Measurements from ENCODE around the gene SLC15A5.

The SLC15A5 gene, protein sequence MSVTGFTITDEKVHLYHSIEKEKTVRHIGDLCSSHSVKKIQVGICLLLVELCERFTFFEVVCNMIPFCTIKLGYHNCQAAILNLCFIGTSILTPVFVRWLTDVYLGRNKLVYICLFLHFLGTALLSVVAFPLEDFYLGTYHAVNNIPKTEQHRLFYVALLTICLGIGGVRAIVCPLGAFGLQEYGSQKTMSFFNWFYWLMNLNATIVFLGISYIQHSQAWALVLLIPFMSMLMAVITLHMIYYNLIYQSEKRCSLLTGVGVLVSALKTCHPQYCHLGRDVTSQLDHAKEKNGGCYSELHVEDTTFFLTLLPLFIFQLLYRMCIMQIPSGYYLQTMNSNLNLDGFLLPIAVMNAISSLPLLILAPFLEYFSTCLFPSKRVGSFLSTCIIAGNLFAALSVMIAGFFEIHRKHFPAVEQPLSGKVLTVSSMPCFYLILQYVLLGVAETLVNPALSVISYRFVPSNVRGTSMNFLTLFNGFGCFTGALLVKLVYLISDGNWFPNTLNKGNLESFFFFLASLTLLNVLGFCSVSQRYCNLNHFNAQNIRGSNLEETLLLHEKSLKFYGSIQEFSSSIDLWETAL

DNA sequence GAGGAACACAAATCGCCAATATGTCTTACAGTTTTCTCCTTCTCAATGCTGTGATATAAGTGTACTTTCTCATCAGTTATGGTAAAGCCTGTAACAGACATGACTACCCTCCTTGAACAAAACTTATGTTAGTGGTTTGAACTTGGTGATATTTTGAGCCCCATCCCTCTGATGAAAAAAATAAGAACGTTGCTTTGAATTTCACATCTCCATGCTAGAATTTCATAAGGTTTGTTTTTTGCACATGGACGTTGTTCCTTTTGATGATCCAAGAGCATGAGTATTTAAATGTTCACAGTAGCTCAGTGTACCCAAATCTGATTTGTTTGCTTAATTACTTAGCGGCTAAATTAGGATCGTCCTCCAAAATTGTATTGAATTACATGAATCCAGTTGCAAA, at the start of gene SLC15A5:
SLC15A5 (minus strand) TSS at position 101 of the 400 bp plus-strand sequence; CDS start at position 101, 0 bp downstream.
- no peak within 1 kb of the TSS for H3K4me3 Mint-ChIP-seq
- no peaks in the 10 kb centered on the region for H3K27me3 Mint-ChIP-seq (ENCODE audit: low read depth)
- H3K27ac Mint-ChIP-seq: no peak within 1 kb of the TSS
- H3K9me3 Mint-ChIP-seq: peaks cover 4% of the 10 kb centered on the region
- no peaks in the 10 kb centered on the region for H3K36me3 Mint-ChIP-seq (ENCODE audit: low read depth)
- no peaks in the 10 kb centered on the region for H3K4me1 Mint-ChIP-seq (ENCODE audit: low read depth)

DNA sequence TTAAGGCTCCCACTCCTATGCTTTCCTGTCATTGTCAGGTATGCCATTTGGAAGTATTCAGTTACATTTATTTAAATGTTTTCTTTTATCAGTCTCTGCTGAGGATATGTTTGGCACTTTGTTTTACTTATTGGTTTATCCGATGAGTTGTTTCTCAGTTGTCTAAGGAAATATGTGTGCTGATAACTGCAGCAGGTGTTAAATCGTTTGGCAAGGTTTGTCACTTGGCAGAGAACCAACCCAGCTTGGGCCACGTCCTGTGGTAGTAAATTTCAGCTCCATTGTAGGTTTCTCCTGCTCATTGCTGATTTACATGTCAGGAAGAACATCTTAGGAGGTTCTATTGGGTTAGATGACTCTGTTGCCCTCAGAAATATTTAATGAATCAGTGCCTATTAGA, 47.9 kb upstream of the SLC15A5 start:
- Mint-ChIP-seq H3K4me1 (ENCODE audit: low read depth) (no peaks in the 10 kb centered on the region), H3K4me3 (no peak overlapping the region), H3K9me3 (peaks cover 12% of the 10 kb centered on the region), H3K36me3 (ENCODE audit: low read depth) (no peaks in the 10 kb centered on the region), H3K27me3 (ENCODE audit: low read depth) (no peaks in the 10 kb centered on the region), H3K27ac (no peak overlapping the region)

DNA sequence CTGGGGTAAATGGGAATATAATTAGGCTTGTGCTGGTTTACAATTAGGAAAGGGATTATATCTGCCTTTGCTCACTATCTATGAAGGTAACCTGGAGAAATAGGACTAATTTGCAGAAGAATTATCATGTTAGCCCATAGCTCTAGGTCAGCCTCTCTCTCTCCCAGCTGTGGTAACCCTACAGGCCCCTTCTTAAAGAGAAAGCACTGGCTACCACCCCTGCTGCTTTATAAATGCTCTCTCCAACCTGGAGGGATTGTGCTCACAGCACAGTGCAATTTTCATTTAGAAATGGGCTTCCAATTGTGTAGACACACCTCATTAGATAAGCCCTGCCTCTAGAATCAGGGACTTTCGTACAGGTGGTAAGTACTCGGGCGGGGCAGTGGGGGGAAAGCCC, 47.3 kb upstream of the SLC15A5 start:
- H3K36me3 Mint-ChIP-seq (ENCODE audit: low read depth): no peaks in the 10 kb centered on the region
- peaks cover 12% of the 10 kb centered on the region for H3K9me3 Mint-ChIP-seq
- no peak overlapping the region for H3K4me3 Mint-ChIP-seq
- no peak overlapping the region for H3K27ac Mint-ChIP-seq
- no peaks in the 10 kb centered on the region for H3K27me3 Mint-ChIP-seq (ENCODE audit: low read depth)
- no peaks in the 10 kb centered on the region for H3K4me1 Mint-ChIP-seq (ENCODE audit: low read depth)

DNA sequence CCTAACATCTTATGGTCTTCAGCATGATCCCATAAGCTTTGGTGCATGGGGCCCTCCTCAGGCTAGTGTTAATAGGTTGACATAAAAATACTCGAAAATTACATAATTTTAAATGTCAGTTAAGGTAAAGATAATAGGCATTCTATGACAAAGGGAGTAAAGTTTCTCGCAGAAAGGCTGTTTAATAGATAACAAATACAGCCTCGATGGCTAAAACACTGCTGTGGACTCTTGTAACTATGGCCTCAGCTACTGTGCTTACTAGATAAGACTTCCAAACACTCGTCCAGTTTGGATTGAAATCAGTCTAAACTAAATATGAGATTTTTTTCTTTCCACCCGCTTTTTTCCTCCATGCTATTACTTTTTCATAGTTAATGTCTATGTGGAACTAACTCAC, 46.8 kb upstream of the SLC15A5 start:
- Mint-ChIP-seq H3K27ac (no peak overlapping the region), H3K36me3 (ENCODE audit: low read depth) (no peaks in the 10 kb centered on the region), H3K27me3 (ENCODE audit: low read depth) (no peaks in the 10 kb centered on the region), H3K9me3 (peaks cover 12% of the 10 kb centered on the region), H3K4me3 (no peak overlapping the region), H3K4me1 (ENCODE audit: low read depth) (no peaks in the 10 kb centered on the region)

DNA sequence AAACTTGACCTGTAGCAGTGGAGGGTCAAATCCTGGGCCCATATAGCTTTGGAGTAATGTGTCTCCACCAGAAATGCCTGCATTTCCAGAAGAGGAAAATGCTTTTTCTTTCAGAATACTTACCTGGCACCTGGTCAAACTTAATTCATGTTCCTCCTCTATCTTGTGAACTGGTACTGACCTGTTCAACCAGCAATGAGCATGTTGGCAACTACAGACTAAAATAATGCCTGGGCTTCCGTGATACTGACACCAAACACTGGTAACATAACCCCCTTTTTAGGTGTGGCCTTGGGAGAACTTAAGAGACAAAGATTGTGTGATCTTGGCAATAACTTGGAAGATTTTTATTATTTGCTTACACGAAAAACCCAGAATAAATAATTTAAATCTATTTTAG, 46.2 kb upstream of the SLC15A5 start:
- no peak overlapping the region for H3K27ac Mint-ChIP-seq
- no peaks in the 10 kb centered on the region for H3K4me1 Mint-ChIP-seq (ENCODE audit: low read depth)
- peaks cover 12% of the 10 kb centered on the region for H3K9me3 Mint-ChIP-seq
- no peak overlapping the region for H3K4me3 Mint-ChIP-seq
- H3K36me3 Mint-ChIP-seq (ENCODE audit: low read depth): no peaks in the 10 kb centered on the region
- no peaks in the 10 kb centered on the region for H3K27me3 Mint-ChIP-seq (ENCODE audit: low read depth)

DNA sequence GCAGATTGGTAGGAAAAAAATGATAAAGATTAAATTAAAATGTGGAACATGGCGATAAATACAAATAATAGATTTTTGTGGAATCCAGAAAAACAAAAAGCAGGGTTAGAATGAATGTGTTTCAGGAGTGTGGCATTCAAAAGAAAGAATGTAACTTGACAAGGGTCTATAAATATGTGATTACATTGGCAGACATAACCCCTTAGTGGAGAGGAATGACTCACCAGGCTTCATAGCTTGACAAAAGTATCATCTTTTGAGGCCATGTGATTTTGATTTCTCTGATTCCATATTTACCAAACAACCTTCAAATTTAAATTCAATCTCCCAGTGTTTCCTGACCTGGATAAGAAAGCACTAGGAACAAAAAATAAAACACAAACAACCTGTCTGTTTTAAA, 45.5 kb upstream of the SLC15A5 start:
- no peaks in the 10 kb centered on the region for H3K27me3 Mint-ChIP-seq (ENCODE audit: low read depth)
- no peak overlapping the region for H3K4me3 Mint-ChIP-seq
- no peaks in the 10 kb centered on the region for H3K36me3 Mint-ChIP-seq (ENCODE audit: low read depth)
- H3K9me3 Mint-ChIP-seq: peaks cover 12% of the 10 kb centered on the region
- no peaks in the 10 kb centered on the region for H3K4me1 Mint-ChIP-seq (ENCODE audit: low read depth)
- H3K27ac Mint-ChIP-seq: no peak overlapping the region

DNA sequence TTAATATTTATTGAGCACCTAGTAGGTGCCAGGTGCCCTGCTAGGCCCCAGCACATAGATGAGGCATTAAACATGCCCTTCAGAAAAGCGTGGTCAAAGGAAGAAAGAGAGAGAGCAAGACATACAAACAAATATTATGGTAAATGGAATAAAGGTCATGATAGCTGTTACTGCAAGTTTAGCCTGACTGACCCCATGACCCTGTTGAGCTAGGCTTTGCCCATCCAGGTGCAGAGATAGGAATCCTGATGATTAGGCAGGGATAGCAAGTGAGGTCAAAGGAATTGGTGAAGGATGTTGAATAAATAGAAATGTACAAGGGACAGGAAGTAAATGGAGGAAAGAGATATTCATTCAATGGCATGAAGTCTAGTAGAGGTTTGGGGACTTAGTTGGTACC, 33.4 kb upstream of the SLC15A5 start:
- H3K4me3 Mint-ChIP-seq: no peak overlapping the region
- no peaks in the 10 kb centered on the region for H3K36me3 Mint-ChIP-seq (ENCODE audit: low read depth)
- no peaks in the 10 kb centered on the region for H3K27me3 Mint-ChIP-seq (ENCODE audit: low read depth)
- no peak overlapping the region for H3K27ac Mint-ChIP-seq
- H3K4me1 Mint-ChIP-seq (ENCODE audit: low read depth): no peaks in the 10 kb centered on the region
- H3K9me3 Mint-ChIP-seq: peaks cover 10% of the 10 kb centered on the region

DNA sequence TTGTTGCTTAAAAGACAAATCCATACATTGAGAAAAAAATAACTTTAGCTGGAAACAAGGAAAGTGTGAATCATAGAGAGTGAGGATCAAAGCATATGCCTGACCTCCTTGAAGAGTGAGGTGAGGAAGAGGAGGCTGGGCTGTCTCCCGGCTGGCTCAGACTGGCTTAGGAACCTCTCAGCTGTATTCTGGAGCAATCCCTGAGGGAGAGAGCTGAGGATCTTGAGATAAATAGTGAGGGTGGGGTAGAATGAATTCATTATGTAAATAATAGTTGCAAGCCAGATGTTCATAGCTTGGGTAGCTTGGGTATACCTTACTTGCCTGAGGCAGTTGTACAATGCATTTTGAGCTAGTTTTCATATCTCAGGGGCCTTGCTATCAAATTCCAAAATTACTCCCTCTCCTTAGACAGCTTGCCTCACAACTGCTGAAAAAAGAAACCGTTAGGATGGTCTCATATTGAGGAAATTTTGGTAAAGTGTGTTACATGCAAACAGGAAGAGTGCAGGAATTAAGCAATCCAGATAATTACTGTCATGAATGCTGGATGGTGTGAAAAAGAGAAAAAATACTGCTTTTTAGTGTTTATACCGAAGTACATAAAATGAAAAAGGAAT, 30.5 kb upstream of the SLC15A5 start:
- no peak overlapping the region for H3K4me3 Mint-ChIP-seq
- H3K27me3 Mint-ChIP-seq (ENCODE audit: low read depth): no peaks in the 10 kb centered on the region
- peaks cover 12% of the 10 kb centered on the region for H3K9me3 Mint-ChIP-seq
- no peaks in the 10 kb centered on the region for H3K36me3 Mint-ChIP-seq (ENCODE audit: low read depth)
- H3K4me1 Mint-ChIP-seq (ENCODE audit: low read depth): no peaks in the 10 kb centered on the region
- H3K27ac Mint-ChIP-seq: no peak overlapping the region

DNA sequence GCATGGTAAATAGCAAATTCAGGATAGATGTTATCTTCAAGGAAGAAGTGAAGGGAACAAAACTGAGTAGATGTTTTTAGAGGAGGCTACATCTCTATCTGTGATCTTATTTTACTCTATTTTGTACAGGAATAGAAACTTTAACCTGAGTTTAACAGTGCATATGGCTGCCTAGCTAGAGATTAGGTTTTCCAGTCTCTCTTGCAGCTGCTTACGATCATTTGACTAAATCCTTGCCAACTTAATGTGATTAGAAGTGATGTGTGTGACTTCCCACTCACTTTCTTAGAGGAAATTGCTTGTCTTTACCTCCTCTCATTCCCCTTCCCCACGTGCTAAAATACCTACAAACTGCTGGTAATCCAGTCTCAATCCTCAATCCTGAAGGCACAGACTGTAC, 26.5 kb upstream of the SLC15A5 start:
- Mint-ChIP-seq H3K4me3 (no peak overlapping the region), H3K9me3 (peaks cover 3% of the 10 kb centered on the region), H3K27me3 (ENCODE audit: low read depth) (no peaks in the 10 kb centered on the region), H3K36me3 (ENCODE audit: low read depth) (no peaks in the 10 kb centered on the region), H3K27ac (no peak overlapping the region), H3K4me1 (ENCODE audit: low read depth) (no peaks in the 10 kb centered on the region)

DNA sequence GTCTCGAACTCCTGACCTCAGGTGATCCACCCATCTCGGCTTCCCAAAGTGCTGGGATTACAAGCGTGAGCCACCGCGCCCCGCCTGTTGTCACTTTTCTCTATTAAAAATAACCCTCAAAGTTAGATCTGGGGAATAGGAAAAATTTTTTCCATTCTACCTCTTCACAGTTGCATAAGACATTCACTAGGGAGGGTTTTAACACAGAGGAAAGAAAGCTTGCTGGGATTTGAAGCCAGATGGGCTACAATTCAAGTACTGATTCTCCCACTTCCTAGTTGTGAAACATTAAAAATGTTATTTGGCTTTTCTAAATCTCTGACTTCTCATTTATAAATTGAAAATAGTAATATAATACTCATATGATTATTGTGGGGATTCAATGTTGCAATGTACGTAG, 23.3 kb upstream of the SLC15A5 start:
- H3K9me3 Mint-ChIP-seq: peaks cover 4% of the 10 kb centered on the region
- no peaks in the 10 kb centered on the region for H3K27me3 Mint-ChIP-seq (ENCODE audit: low read depth)
- no peaks in the 10 kb centered on the region for H3K4me1 Mint-ChIP-seq (ENCODE audit: low read depth)
- no peaks in the 10 kb centered on the region for H3K36me3 Mint-ChIP-seq (ENCODE audit: low read depth)
- no peak overlapping the region for H3K27ac Mint-ChIP-seq
- no peak overlapping the region for H3K4me3 Mint-ChIP-seq

DNA sequence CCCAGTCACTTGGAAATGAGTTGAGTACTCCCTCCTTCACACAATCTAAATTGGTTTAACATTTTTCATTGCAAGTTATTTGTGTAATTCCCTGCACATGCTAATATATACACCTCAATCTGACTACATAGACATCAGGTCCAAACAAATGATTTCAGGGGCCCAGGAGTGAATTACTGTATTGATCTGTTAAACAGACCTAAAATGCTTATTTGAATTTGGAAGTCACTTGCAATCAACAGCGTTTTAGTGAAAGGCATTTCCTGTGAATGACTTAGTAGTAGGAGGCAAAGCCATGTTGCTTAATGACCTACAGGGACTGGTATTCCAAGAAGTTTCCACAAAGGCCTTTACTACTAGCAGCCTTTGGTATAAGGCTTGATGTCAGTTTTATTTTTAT, 22.6 kb upstream of the SLC15A5 start:
- Mint-ChIP-seq H3K9me3 (peaks cover 4% of the 10 kb centered on the region), H3K4me3 (no peak overlapping the region), H3K27ac (no peak overlapping the region), H3K27me3 (ENCODE audit: low read depth) (no peaks in the 10 kb centered on the region), H3K36me3 (ENCODE audit: low read depth) (no peaks in the 10 kb centered on the region), H3K4me1 (ENCODE audit: low read depth) (no peaks in the 10 kb centered on the region)

DNA sequence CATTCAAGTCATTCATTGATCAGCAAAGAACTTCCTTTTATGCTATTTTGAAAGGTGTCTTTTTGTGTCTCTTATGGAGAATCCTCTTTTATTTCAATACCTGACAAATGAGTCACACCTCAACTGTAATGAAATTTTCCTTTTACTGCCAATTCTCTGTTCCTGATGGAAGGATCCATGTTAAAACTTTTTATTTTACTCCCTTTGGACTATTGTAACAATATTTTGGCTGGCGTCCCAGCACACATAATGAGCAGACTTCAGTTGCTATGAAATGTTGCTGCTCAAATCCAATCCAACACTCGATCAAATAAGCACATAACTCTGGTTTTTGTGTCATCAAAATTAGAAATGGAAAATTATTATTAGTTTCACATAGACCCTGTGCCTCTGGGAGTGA, 21.9 kb upstream of the SLC15A5 start:
- Mint-ChIP-seq H3K27me3 (ENCODE audit: low read depth) (no peaks in the 10 kb centered on the region), H3K36me3 (ENCODE audit: low read depth) (no peaks in the 10 kb centered on the region), H3K27ac (no peak overlapping the region), H3K4me3 (no peak overlapping the region), H3K4me1 (ENCODE audit: low read depth) (no peaks in the 10 kb centered on the region), H3K9me3 (peaks cover 4% of the 10 kb centered on the region)

DNA sequence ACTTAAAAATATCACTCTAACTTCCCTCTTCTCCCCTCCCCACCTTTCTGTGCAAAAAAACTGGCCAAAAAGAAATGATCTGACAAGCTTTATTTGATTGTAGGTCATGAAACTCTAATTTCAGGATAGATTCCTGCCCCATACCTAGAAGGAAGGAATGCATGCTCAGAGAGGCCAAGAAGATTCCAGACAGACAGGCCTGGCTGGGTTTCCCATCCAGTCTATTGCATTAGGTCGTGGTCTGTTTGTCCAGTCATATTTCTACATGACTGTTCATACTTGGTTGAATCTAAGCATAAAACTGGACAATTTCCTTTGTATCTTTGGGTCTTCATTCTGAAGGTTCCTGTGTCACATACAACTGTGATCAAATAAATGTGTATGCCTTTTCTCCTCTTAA, 20.0 kb upstream of the SLC15A5 start:
- no peaks in the 10 kb centered on the region for H3K4me1 Mint-ChIP-seq (ENCODE audit: low read depth)
- no peaks in the 10 kb centered on the region for H3K36me3 Mint-ChIP-seq (ENCODE audit: low read depth)

DNA sequence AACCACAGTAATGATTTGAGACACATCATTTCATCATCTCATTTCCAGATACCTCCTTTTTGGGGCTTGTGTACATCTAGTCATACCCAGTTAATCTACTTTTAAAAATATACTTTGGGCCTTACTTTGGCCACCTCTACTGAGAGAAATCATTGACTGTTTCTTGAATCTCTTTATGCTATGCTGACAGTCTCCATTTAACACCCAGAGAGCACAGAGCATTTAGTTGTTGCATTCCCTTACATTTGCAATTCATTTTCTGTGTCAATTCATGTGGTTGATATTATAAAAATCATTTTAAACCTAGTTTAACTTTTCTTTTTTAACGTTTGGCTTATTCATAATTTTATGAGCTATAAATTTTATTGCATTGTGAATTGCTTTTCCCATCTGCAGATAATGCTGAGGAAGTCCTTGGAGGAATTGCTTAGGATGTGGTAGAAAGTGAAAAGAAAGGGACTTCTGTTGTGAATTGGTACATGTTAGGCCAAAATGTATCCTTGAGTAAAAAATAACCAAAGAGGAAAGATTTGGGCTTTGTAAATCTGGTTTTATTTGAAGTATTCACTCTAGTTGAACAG, 17.0 kb upstream of the SLC15A5 start:
- Mint-ChIP-seq H3K27me3 (ENCODE audit: low read depth) (no peaks in the 10 kb centered on the region), H3K36me3 (ENCODE audit: low read depth) (no peaks in the 10 kb centered on the region), H3K9me3 (peaks cover 7% of the 10 kb centered on the region), H3K27ac (no peak overlapping the region), H3K4me1 (ENCODE audit: low read depth) (no peaks in the 10 kb centered on the region), H3K4me3 (no peak overlapping the region)

More for the DNA sequence above, 20.0 kb upstream of the SLC15A5 start:
- H3K27me3 Mint-ChIP-seq (ENCODE audit: low read depth): no peaks in the 10 kb centered on the region
- no peak overlapping the region for H3K27ac Mint-ChIP-seq
- H3K9me3 Mint-ChIP-seq: peaks cover 7% of the 10 kb centered on the region
- no peak overlapping the region for H3K4me3 Mint-ChIP-seq

DNA sequence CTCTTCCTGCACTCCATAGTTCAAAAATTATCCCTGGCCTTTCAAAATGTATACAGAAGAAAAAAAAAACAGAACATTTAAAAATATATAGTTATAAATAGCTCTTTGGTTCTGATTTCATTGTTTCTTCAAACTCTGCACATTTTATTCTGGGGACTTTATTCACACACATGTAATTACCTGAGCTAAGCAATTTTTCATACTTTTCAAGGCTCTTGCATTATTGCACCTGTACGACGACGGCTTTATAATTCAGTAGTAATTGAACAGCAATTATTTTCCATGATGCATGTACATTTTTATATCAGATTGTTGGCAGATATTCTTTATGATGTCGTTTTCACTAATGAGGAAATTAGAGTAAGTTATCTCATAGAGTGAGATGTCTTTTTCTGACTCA, 13.5 kb upstream of the SLC15A5 start:
- Mint-ChIP-seq H3K4me3 (no peak overlapping the region), H3K36me3 (ENCODE audit: low read depth) (no peaks in the 10 kb centered on the region), H3K27ac (no peak overlapping the region), H3K9me3 (peaks cover 7% of the 10 kb centered on the region), H3K27me3 (ENCODE audit: low read depth) (no peaks in the 10 kb centered on the region), H3K4me1 (ENCODE audit: low read depth) (no peaks in the 10 kb centered on the region)
